Mesothelial cell of epicardium (in vitro differentiated cells): ENCODE measurements around the gene GNAZ. TPM values are rescaled to one million over a fixed set of nuclear protein-coding genes. Genes with fewer than 3 reads are reported as not detected.

ENCODE experiments used
- DNase-seq, 2 experiments: peaks; one replicate each; pipeline ENCODE4 v3.0.0; 2021; ENCODE audit warnings: low spot score in 2 of 2; ENCODE audit not compliant: unreplicated experiment in 2 of 2
- H3K27ac Mint-ChIP-seq: 2 replicates; pipeline ENCODE4 v1.8.0; 2021; ENCODE audit warnings: mixed read lengths
- H3K27me3 Mint-ChIP-seq: 2 replicates; pipeline ENCODE4 v1.8.0; 2021; ENCODE audit warnings: low read depth, mixed read lengths
- H3K36me3 Mint-ChIP-seq: 2 replicates; pipeline ENCODE4 v1.8.0; 2021; ENCODE audit warnings: mixed read lengths
- H3K4me1 Mint-ChIP-seq: 2 replicates; pipeline ENCODE4 v1.8.0; 2021; ENCODE audit warnings: mixed read lengths
- H3K4me3 Mint-ChIP-seq: 2 replicates; pipeline ENCODE4 v1.8.0; 2021; ENCODE audit warnings: mild to moderate bottlenecking, moderate library complexity, mixed read lengths
- H3K9me3 Mint-ChIP-seq: 2 replicates; pipeline ENCODE4 v1.8.0; 2021; ENCODE audit warnings: mixed read lengths
- total RNA-seq: library from RNA; stranded (reverse); gene quantifications from 3 replicates; pipeline ENCODE4 v1.2.1, GENCODE V29; 2021
- TF ChIP-seq, protein P1 (sequence below): fragments of 200-600 bp; sonication (generic); IDR thresholded peaks from one replicate; pipeline ENCODE4 v1.5.0; 2021; ENCODE audit warnings: antibody characterized with exemption; ENCODE audit not compliant: unreplicated experiment

The GNAZ gene
- total RNA-seq, 1 donor from 2014 or later = 6.5 TPM

DNA sequence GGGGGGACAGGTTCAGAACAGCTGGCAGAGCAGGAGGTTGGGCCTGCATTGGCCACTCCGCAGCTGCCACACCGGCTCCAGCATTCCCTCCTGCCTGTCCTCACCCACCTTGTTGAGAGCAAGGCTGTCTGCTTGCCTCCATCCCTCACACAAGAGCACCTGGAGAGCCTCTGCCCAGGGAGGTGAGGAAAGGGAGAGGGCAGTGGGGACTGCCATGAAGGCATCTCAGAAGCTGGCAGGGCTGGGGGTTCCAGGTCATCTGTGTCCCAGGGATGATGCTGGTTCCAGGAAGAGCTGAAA, 44.4 kb downstream of the GNAZ start:
- no peaks in the 10 kb centered on the region for H3K9me3 Mint-ChIP-seq
- peaks cover 11% of the 10 kb centered on the region for H3K4me1 Mint-ChIP-seq
- no peak overlapping the region for H3K27ac Mint-ChIP-seq
- H3K27me3 Mint-ChIP-seq = no peaks in the 10 kb centered on the region
- H3K4me3 Mint-ChIP-seq = no peak overlapping the region
- DNase-seq = no peak
- TF ChIP-seq, protein P1, sequence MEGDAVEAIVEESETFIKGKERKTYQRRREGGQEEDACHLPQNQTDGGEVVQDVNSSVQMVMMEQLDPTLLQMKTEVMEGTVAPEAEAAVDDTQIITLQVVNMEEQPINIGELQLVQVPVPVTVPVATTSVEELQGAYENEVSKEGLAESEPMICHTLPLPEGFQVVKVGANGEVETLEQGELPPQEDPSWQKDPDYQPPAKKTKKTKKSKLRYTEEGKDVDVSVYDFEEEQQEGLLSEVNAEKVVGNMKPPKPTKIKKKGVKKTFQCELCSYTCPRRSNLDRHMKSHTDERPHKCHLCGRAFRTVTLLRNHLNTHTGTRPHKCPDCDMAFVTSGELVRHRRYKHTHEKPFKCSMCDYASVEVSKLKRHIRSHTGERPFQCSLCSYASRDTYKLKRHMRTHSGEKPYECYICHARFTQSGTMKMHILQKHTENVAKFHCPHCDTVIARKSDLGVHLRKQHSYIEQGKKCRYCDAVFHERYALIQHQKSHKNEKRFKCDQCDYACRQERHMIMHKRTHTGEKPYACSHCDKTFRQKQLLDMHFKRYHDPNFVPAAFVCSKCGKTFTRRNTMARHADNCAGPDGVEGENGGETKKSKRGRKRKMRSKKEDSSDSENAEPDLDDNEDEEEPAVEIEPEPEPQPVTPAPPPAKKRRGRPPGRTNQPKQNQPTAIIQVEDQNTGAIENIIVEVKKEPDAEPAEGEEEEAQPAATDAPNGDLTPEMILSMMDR = no peak
- no peaks in the 10 kb centered on the region for H3K36me3 Mint-ChIP-seq

DNA sequence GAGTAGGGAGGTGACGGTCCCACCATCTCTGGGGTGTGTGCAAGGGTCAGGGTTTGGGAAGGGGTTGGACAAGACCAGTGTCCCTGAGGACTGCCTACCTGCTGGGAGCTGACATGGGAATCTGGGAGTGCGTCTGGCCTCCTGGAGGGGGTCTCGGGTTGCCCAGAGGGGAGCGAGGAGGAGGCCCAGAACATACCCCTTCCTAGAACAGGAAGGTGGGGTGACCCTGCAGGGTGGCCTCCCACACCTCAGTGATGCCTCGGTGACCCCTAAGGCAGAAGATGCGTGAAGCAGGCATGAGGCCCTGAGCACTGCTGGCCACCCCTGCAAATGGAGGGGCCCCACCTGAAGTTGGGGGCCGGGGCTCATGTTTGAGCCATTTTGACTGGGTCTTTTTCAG, 45.0 kb downstream of the GNAZ start:
- H3K27me3 Mint-ChIP-seq = no peaks in the 10 kb centered on the region
- peaks cover 11% of the 10 kb centered on the region for H3K4me1 Mint-ChIP-seq
- H3K36me3 Mint-ChIP-seq = no peaks in the 10 kb centered on the region
- TF ChIP-seq, protein P1 = no peak
- no peak for DNase-seq
- no peak overlapping the region for H3K4me3 Mint-ChIP-seq
- no peaks in the 10 kb centered on the region for H3K9me3 Mint-ChIP-seq
- no peak overlapping the region for H3K27ac Mint-ChIP-seq

DNA sequence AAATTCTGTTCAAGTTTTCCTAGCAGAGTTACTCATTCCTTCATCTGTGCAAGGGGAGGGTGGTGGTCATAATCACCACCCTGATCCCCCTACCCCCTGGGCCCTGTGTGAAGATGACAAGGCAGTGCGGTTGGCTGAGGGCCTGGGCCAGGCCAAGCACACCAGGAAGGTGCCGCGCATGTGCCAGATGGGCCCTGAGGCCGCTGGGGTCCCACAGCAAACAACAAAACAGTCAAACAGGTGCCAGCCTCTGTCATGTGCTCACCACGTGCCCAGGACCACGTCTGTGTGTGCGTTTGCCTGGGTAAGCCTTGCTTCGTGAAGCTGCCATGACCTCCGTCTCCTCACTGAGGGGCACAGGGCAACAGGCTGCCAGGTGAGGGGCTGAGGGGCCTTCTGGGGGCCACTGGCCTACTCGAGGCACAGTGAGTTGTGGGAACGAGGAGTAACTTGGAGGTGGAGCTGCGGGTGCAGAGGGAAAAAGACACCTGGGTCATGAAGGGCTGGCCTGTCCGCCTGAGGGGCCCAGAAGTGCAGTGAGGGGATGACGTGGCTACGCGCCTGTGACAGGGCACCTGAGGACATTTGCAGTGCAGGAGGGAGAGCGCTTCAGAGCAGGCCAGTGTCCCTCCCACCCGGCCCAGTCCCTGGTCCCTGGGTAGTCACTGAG, 45.6 kb downstream of the GNAZ start:
- Mint-ChIP-seq H3K4me1 (peaks cover 9% of the 10 kb centered on the region), H3K9me3 (no peaks in the 10 kb centered on the region), H3K27ac (no peak overlapping the region), H3K4me3 (no peak overlapping the region), H3K27me3 (no peaks in the 10 kb centered on the region), H3K36me3 (no peaks in the 10 kb centered on the region)
- TF ChIP-seq, protein P1 = no peak
- DNase-seq = no peak

DNA sequence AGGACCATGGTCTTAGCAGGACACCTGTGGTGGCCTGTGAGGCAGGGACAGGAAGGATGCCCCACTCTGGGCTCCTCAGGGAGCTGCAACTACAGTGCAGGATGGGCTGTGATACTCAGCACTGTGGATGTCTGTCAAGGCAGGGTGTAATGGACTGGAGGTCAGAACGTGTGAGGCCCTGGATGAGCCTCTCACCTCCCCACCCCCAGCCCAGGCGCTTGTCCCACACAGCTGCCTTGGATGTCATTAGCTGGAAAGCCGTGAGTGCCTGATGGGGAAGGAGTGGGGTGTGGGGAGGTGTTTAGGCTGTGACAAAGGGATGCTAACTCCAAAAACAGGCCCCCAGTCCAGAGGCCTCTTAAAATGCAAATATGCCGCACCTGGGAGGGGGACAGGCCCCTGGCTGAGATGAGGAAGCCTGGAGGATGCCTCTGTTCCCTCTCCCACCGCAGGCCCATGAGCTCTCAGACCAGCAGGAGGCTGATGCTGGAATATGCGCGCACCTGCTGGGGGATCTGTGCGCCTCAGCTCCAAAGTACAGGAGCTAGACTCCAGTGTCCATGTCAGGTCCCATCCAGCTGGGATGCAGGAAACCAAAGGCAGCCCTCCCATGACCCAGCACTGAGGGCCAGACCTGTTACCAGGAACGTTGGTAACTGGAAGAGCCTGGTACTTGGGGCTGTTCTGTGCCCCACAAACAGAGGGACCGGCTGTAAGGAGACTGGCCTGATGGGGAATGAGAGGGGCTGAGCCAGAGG, 46.4 kb downstream of the GNAZ start:
- Mint-ChIP-seq H3K9me3 (no peaks in the 10 kb centered on the region), H3K36me3 (no peaks in the 10 kb centered on the region), H3K27me3 (no peaks in the 10 kb centered on the region), H3K27ac (no peak overlapping the region), H3K4me3 (no peak overlapping the region), H3K4me1 (peaks cover 6% of the 10 kb centered on the region)
- TF ChIP-seq, protein P1 = no peak
- DNase-seq = no peak

DNA sequence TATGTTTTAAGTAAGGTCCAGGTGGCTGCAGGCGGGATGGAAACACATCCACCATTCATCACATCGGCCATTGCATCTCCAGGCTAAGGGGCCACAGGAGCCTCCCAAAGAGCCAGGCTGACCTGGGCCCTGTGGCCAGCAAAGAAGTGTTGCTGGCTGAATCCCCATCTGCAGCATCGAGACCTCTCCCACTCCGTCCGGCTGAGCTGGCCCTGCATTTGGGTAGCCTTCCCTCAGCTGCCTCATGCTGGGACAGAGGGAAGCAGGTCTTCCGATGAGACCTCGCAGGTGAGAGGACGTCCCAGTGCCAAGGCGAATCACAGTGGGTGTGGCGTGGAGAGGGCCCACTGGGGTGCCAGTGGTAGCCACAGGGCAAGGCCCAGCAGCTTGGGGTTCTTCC, 47.0 kb downstream of the GNAZ start:
- TF ChIP-seq, protein P1 = no peak
- no peaks in the 10 kb centered on the region for H3K36me3 Mint-ChIP-seq
- H3K4me3 Mint-ChIP-seq = no peak overlapping the region
- no peak for DNase-seq
- no peaks in the 10 kb centered on the region for H3K27me3 Mint-ChIP-seq
- no peaks in the 10 kb centered on the region for H3K9me3 Mint-ChIP-seq
- no peak overlapping the region for H3K27ac Mint-ChIP-seq
- peaks cover 6% of the 10 kb centered on the region for H3K4me1 Mint-ChIP-seq
